Progenitor cell of endocrine pancreas (in vitro differentiated cells): ENCODE measurements around the gene DRGX. TPM values are rescaled to one million over a fixed set of nuclear protein-coding genes. Genes with fewer than 3 reads are reported as not detected.

Source experiments
- DNase-seq: peaks from one replicate; pipeline ENCODE4 v3.0.0; 2021; ENCODE audit warnings: low spot score; ENCODE audit not compliant: unreplicated experiment
- H3K27ac Mint-ChIP-seq: 2 replicates; pipeline ENCODE4 v1.8.0; 2021; ENCODE audit warnings: mild to moderate bottlenecking, moderate library complexity, mixed read lengths
- H3K27me3 Mint-ChIP-seq: 2 replicates; pipeline ENCODE4 v1.8.0; 2021; ENCODE audit warnings: mixed read lengths
- H3K36me3 Mint-ChIP-seq: 2 replicates; pipeline ENCODE4 v1.8.0; 2022; ENCODE audit warnings: mixed read lengths; ENCODE audit not compliant: insufficient read depth
- H3K4me1 Mint-ChIP-seq: 2 replicates; pipeline ENCODE4 v1.8.0; 2021; ENCODE audit warnings: low read depth, mixed read lengths
- H3K4me3 Mint-ChIP-seq: 2 replicates; pipeline ENCODE4 v1.8.0; 2021; ENCODE audit warnings: low read depth, mild to moderate bottlenecking, moderate library complexity, mixed read lengths
- H3K9me3 Mint-ChIP-seq: 2 replicates; pipeline ENCODE4 v1.8.0; 2021; ENCODE audit warnings: low read depth, mixed read lengths
- total RNA-seq: library from RNA; stranded (reverse); gene quantifications from 2 replicates; pipeline ENCODE4 v1.2.1, GENCODE V29; 2021
- TF ChIP-seq, protein P1 (sequence below): fragments of 200-600 bp; sonication (generic); IDR thresholded peaks from one replicate; pipeline ENCODE4 v1.5.0; 2021; ENCODE audit warnings: antibody characterized with exemption, mild to moderate bottlenecking; ENCODE audit not compliant: unreplicated experiment

DRGX gene
- total RNA-seq, 1 donor from 2014 or later = not detected

DNA sequence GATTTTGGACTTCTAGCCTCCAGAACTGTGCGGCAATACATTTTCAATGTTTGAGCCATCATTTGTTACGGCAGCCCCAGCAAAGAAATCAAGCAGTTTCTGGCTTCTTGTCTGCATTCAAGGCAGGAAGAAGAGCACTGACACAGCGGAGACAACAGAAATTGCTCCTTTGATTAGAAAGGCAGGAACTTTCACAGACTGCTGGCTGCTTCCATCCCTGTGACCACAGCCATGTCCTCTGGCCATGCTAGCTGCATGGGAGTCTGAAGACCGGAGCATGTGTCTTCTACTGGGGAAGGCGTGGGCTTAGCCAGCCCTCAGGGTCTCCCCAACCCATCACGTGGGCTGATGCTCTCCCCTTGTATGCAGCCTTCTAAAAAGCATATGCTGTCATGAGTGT, 77.9 kb downstream of the DRGX start:
- peaks cover 23% of the 10 kb centered on the region for H3K27me3 Mint-ChIP-seq
- no peaks in the 10 kb centered on the region for H3K36me3 Mint-ChIP-seq
- DNase-seq = no peak
- no peaks in the 10 kb centered on the region for H3K4me1 Mint-ChIP-seq
- H3K4me3 Mint-ChIP-seq = no peak overlapping the region
- H3K9me3 Mint-ChIP-seq = no peaks in the 10 kb centered on the region
- no peak overlapping the region for H3K27ac Mint-ChIP-seq
- TF ChIP-seq, protein P1, sequence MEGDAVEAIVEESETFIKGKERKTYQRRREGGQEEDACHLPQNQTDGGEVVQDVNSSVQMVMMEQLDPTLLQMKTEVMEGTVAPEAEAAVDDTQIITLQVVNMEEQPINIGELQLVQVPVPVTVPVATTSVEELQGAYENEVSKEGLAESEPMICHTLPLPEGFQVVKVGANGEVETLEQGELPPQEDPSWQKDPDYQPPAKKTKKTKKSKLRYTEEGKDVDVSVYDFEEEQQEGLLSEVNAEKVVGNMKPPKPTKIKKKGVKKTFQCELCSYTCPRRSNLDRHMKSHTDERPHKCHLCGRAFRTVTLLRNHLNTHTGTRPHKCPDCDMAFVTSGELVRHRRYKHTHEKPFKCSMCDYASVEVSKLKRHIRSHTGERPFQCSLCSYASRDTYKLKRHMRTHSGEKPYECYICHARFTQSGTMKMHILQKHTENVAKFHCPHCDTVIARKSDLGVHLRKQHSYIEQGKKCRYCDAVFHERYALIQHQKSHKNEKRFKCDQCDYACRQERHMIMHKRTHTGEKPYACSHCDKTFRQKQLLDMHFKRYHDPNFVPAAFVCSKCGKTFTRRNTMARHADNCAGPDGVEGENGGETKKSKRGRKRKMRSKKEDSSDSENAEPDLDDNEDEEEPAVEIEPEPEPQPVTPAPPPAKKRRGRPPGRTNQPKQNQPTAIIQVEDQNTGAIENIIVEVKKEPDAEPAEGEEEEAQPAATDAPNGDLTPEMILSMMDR = no peak

DNA sequence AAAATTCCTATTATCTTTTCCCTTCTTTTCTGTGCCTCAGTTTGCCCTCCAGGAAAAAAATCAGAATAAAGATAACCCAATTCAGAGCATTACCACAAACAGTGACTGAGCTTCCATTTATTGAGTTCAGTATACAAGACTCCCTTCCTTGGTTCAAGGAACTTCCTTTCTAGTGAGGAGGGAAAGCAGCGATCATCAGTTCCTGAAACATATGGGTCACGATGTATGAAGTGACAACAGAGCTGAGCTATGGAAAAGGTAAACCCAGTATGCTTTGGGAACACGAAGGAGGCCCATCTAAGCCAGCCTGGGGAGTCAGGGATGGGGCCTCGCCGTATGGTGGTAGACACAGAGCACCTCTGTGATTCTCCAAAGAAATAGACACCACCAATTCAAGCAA, 81.1 kb downstream of the DRGX start:
- no peaks in the 10 kb centered on the region for H3K9me3 Mint-ChIP-seq
- peaks cover 34% of the 10 kb centered on the region for H3K27me3 Mint-ChIP-seq
- no peak overlapping the region for H3K4me3 Mint-ChIP-seq
- no peaks in the 10 kb centered on the region for H3K4me1 Mint-ChIP-seq
- no peaks in the 10 kb centered on the region for H3K36me3 Mint-ChIP-seq
- TF ChIP-seq, protein P1 = no peak
- DNase-seq = no peak
- H3K27ac Mint-ChIP-seq = no peak overlapping the region

Other genes starting within 250 kb of the DRGX start
- gene TMEM273, start 207.7 kb downstream of the DRGX start, total RNA-seq = not detected in 2 replicates
- gene C10orf71, start 96.9 kb downstream of the DRGX start, total RNA-seq = not detected in 2 replicates
- 30.2 and 35.0 TPM in 2 replicates for gene ERCC6, start 143.0 kb upstream of the DRGX start, total RNA-seq
- 0.20 TPM in 1 of 2 replicates, not detected in the other for gene SLC18A3, start 214.2 kb upstream of the DRGX start, total RNA-seq
- gene CHAT, start 217.9 kb upstream of the DRGX start, total RNA-seq = 0.36 TPM in 1 of 2 replicates, not detected in the other